ENCODE data around the gene CUX1.

DNA sequence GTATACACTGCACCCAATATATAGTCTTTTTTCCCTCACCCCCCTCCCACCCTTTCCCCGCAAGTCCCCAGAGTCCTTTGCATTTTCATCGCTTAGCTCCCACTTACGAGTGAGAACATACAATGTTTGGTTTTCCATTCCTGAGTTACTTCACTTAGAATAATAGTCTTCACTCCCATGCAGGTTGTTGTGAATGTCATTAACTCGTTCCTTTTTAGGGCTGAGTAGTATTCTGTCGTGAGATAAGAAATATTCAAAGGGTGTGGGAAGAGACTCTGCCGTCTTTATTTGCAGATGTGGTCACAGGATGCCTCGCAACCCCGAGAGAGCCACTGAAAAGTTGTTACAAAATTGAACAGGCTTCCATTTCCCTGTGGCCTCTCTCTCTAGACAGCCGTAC lies 331.4 kb downstream of the CUX1 start:
- TF ChIP-seq, protein P1, sequence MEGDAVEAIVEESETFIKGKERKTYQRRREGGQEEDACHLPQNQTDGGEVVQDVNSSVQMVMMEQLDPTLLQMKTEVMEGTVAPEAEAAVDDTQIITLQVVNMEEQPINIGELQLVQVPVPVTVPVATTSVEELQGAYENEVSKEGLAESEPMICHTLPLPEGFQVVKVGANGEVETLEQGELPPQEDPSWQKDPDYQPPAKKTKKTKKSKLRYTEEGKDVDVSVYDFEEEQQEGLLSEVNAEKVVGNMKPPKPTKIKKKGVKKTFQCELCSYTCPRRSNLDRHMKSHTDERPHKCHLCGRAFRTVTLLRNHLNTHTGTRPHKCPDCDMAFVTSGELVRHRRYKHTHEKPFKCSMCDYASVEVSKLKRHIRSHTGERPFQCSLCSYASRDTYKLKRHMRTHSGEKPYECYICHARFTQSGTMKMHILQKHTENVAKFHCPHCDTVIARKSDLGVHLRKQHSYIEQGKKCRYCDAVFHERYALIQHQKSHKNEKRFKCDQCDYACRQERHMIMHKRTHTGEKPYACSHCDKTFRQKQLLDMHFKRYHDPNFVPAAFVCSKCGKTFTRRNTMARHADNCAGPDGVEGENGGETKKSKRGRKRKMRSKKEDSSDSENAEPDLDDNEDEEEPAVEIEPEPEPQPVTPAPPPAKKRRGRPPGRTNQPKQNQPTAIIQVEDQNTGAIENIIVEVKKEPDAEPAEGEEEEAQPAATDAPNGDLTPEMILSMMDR (conservative IDR thresholded peaks at IDR 0.05 in 1 of 2, IDR thresholded peaks at IDR 0.05 in 1 of 2; ENCODE audit: low read depth in 1 of 2, low read length in 2 of 2): no peak
- TF ChIP-seq EZH2 (IDR thresholded peaks at IDR 0.05; ENCODE audit: low read length, missing control alignments): no peak

Measured in fibroblast of lung (primary cell).